Measurements from ENCODE around the gene CIDEC.

CIDEC gene

GRCh38 chr3:9914011-9914410 lies 34.0 kb upstream of the CIDEC start:
- peak overlapping the region; percentile 10 to 77 for H3K9ac ChIP-seq (ENCODE audit: low read depth in 1 of 2, low read length in 2 of 2)
- H3K27me3 ChIP-seq (ENCODE audit: control insufficient read depth in 2 of 2, insufficient read depth in 2 of 2, low read length in 2 of 2) = no peaks in the 10 kb centered on the region
- no peaks in the 10 kb centered on the region for H3K9me3 ChIP-seq (ENCODE audit: control insufficient read depth in 2 of 2, low read length in 2 of 2)
- H3K36me3 ChIP-seq (ENCODE audit: control insufficient read depth in 2 of 2, insufficient read depth in 2 of 2, low read length in 2 of 2) = peaks cover 13 to 17% of the 10 kb centered on the region in 2 donors
- H3K27ac ChIP-seq (ENCODE audit: low read depth in 2 of 2, low read length in 2 of 2) = no peak overlapping the region
- H3K4me1 ChIP-seq (ENCODE audit: control insufficient read depth in 2 of 2, insufficient read depth in 2 of 2, low read length in 2 of 2) = peaks cover 33 to 35% of the 10 kb centered on the region in 2 donors
- H3K4me3 ChIP-seq (ENCODE audit: low read length in 2 of 2) = no peak overlapping the region

- Histone ChIP-seq H3K36me3 (ENCODE audit: control insufficient read depth in 2 of 2, insufficient read depth in 2 of 2, low read length in 2 of 2) (peaks cover 16 to 21% of the 10 kb centered on the region in 2 donors), H3K9ac (ENCODE audit: low read depth in 1 of 2, low read length in 2 of 2) (peak overlapping the region in 1 of 2 donors; percentile 10), H3K4me1 (ENCODE audit: control insufficient read depth in 2 of 2, insufficient read depth in 2 of 2, low read length in 2 of 2) (peaks cover 33 to 35% of the 10 kb centered on the region in 2 donors), H3K4me3 (ENCODE audit: low read length in 2 of 2) (no peak overlapping the region), H3K27me3 (ENCODE audit: control insufficient read depth in 2 of 2, insufficient read depth in 2 of 2, low read length in 2 of 2) (no peaks in the 10 kb centered on the region), H3K9me3 (ENCODE audit: control insufficient read depth in 2 of 2, low read length in 2 of 2) (no peaks in the 10 kb centered on the region), H3K27ac (ENCODE audit: low read depth in 2 of 2, low read length in 2 of 2) (no peak overlapping the region)
Measured at GRCh38 chr3:9913601-9914000, 33.5 kb upstream of the CIDEC start.

GRCh38 chr3:9912294-9912935 lies 32.4 kb upstream of the CIDEC start:
- peaks cover 27 to 33% of the 10 kb centered on the region in 2 donors for H3K36me3 ChIP-seq (ENCODE audit: control insufficient read depth in 2 of 2, insufficient read depth in 2 of 2, low read length in 2 of 2)
- peaks cover 27 to 28% of the 10 kb centered on the region in 2 donors for H3K4me1 ChIP-seq (ENCODE audit: control insufficient read depth in 2 of 2, insufficient read depth in 2 of 2, low read length in 2 of 2)

GRCh38 chr3:9911863-9912262 lies 31.8 kb upstream of the CIDEC start:
- Histone ChIP-seq H3K9ac (ENCODE audit: low read depth in 1 of 2, low read length in 2 of 2) (no peak overlapping the region), H3K9me3 (ENCODE audit: control insufficient read depth in 2 of 2, low read length in 2 of 2) (no peaks in the 10 kb centered on the region), H3K27ac (ENCODE audit: low read depth in 2 of 2, low read length in 2 of 2) (no peak overlapping the region), H3K4me3 (ENCODE audit: low read length in 2 of 2) (no peak overlapping the region), H3K4me1 (ENCODE audit: control insufficient read depth in 2 of 2, insufficient read depth in 2 of 2, low read length in 2 of 2) (peaks cover 23 to 25% of the 10 kb centered on the region in 2 donors), H3K36me3 (ENCODE audit: control insufficient read depth in 2 of 2, insufficient read depth in 2 of 2, low read length in 2 of 2) (peaks cover 29 to 37% of the 10 kb centered on the region in 2 donors), H3K27me3 (ENCODE audit: control insufficient read depth in 2 of 2, insufficient read depth in 2 of 2, low read length in 2 of 2) (no peaks in the 10 kb centered on the region)

More at GRCh38 chr3:9912294-9912935, 32.4 kb upstream of the CIDEC start:
- Histone ChIP-seq H3K9me3 (ENCODE audit: control insufficient read depth in 2 of 2, low read length in 2 of 2) (no peaks in the 10 kb centered on the region), H3K27me3 (ENCODE audit: control insufficient read depth in 2 of 2, insufficient read depth in 2 of 2, low read length in 2 of 2) (no peaks in the 10 kb centered on the region), H3K27ac (ENCODE audit: low read depth in 2 of 2, low read length in 2 of 2) (no peak overlapping the region), H3K9ac (ENCODE audit: low read depth in 1 of 2, low read length in 2 of 2) (no peak overlapping the region), H3K4me3 (ENCODE audit: low read length in 2 of 2) (no peak overlapping the region)

- no peak overlapping the region for H3K27ac ChIP-seq (ENCODE audit: low read depth in 2 of 2, low read length in 2 of 2)
- peaks cover 2 to 9% of the 10 kb centered on the region in 2 donors for H3K4me1 ChIP-seq (ENCODE audit: control insufficient read depth in 2 of 2, insufficient read depth in 2 of 2, low read length in 2 of 2)
- H3K9ac ChIP-seq (ENCODE audit: low read depth in 1 of 2, low read length in 2 of 2) = no peak overlapping the region
- H3K9me3 ChIP-seq (ENCODE audit: control insufficient read depth in 2 of 2, low read length in 2 of 2) = no peaks in the 10 kb centered on the region
- no peak overlapping the region for H3K4me3 ChIP-seq (ENCODE audit: low read length in 2 of 2)
- H3K27me3 ChIP-seq (ENCODE audit: control insufficient read depth in 2 of 2, insufficient read depth in 2 of 2, low read length in 2 of 2) = no peaks in the 10 kb centered on the region
- H3K36me3 ChIP-seq (ENCODE audit: control insufficient read depth in 2 of 2, insufficient read depth in 2 of 2, low read length in 2 of 2) = peaks cover 36 to 44% of the 10 kb centered on the region in 2 donors
Measured at GRCh38 chr3:9909221-9910013, 29.4 kb upstream of the CIDEC start.

GRCh38 chr3:9908286-9908685 lies 28.2 kb upstream of the CIDEC start:
- Histone ChIP-seq H3K9ac (ENCODE audit: low read depth in 1 of 2, low read length in 2 of 2) (no peak overlapping the region), H3K4me3 (ENCODE audit: low read length in 2 of 2) (no peak overlapping the region), H3K27me3 (ENCODE audit: control insufficient read depth in 2 of 2, insufficient read depth in 2 of 2, low read length in 2 of 2) (no peaks in the 10 kb centered on the region), H3K9me3 (ENCODE audit: control insufficient read depth in 2 of 2, low read length in 2 of 2) (no peaks in the 10 kb centered on the region), H3K27ac (ENCODE audit: low read depth in 2 of 2, low read length in 2 of 2) (no peak overlapping the region), H3K4me1 (ENCODE audit: control insufficient read depth in 2 of 2, insufficient read depth in 2 of 2, low read length in 2 of 2) (peaks cover 4 to 8% of the 10 kb centered on the region in 2 donors), H3K36me3 (ENCODE audit: control insufficient read depth in 2 of 2, insufficient read depth in 2 of 2, low read length in 2 of 2) (peaks cover 36 to 44% of the 10 kb centered on the region in 2 donors)

GRCh38 chr3:9906480-9906879 lies 26.4 kb upstream of the CIDEC start:
- Histone ChIP-seq H3K27me3 (ENCODE audit: control insufficient read depth in 2 of 2, insufficient read depth in 2 of 2, low read length in 2 of 2) (no peaks in the 10 kb centered on the region), H3K27ac (ENCODE audit: low read depth in 2 of 2, low read length in 2 of 2) (no peak overlapping the region), H3K4me1 (ENCODE audit: control insufficient read depth in 2 of 2, insufficient read depth in 2 of 2, low read length in 2 of 2) (peaks cover 15 to 23% of the 10 kb centered on the region in 2 donors), H3K4me3 (ENCODE audit: low read length in 2 of 2) (no peak overlapping the region), H3K9ac (ENCODE audit: low read depth in 1 of 2, low read length in 2 of 2) (no peak overlapping the region), H3K9me3 (ENCODE audit: control insufficient read depth in 2 of 2, low read length in 2 of 2) (no peaks in the 10 kb centered on the region), H3K36me3 (ENCODE audit: control insufficient read depth in 2 of 2, insufficient read depth in 2 of 2, low read length in 2 of 2) (peaks cover 25 to 37% of the 10 kb centered on the region in 2 donors)

GRCh38 chr3:9903904-9904303 lies 23.9 kb upstream of the CIDEC start:
- peak overlapping the region; percentile 77 to 87 for H3K4me3 ChIP-seq (ENCODE audit: low read length in 2 of 2)
- H3K9ac ChIP-seq (ENCODE audit: low read depth in 1 of 2, low read length in 2 of 2) = peak overlapping the region; percentile 88 to 91
- peak overlapping the region in 1 of 2 donors; percentile 82 for H3K27ac ChIP-seq (ENCODE audit: low read depth in 2 of 2, low read length in 2 of 2)
- H3K36me3 ChIP-seq (ENCODE audit: control insufficient read depth in 2 of 2, insufficient read depth in 2 of 2, low read length in 2 of 2) = peaks cover 23 to 26% of the 10 kb centered on the region in 2 donors
- H3K4me1 ChIP-seq (ENCODE audit: control insufficient read depth in 2 of 2, insufficient read depth in 2 of 2, low read length in 2 of 2) = peaks cover 24 to 40% of the 10 kb centered on the region in 2 donors
- no peaks in the 10 kb centered on the region for H3K9me3 ChIP-seq (ENCODE audit: control insufficient read depth in 2 of 2, low read length in 2 of 2)
- H3K27me3 ChIP-seq (ENCODE audit: control insufficient read depth in 2 of 2, insufficient read depth in 2 of 2, low read length in 2 of 2) = no peaks in the 10 kb centered on the region

- H3K9ac ChIP-seq (ENCODE audit: low read depth in 1 of 2, low read length in 2 of 2) = peak overlapping the region; percentile 88 to 91
- peaks cover 16 to 20% of the 10 kb centered on the region in 2 donors for H3K36me3 ChIP-seq (ENCODE audit: control insufficient read depth in 2 of 2, insufficient read depth in 2 of 2, low read length in 2 of 2)
- H3K27ac ChIP-seq (ENCODE audit: low read depth in 2 of 2, low read length in 2 of 2) = peak overlapping the region; percentile 82 to 88
- no peaks in the 10 kb centered on the region for H3K9me3 ChIP-seq (ENCODE audit: control insufficient read depth in 2 of 2, low read length in 2 of 2)
- H3K27me3 ChIP-seq (ENCODE audit: control insufficient read depth in 2 of 2, insufficient read depth in 2 of 2, low read length in 2 of 2) = no peaks in the 10 kb centered on the region
- peak overlapping the region; percentile 77 to 87 for H3K4me3 ChIP-seq (ENCODE audit: low read length in 2 of 2)
- H3K4me1 ChIP-seq (ENCODE audit: control insufficient read depth in 2 of 2, insufficient read depth in 2 of 2, low read length in 2 of 2) = peaks cover 31 to 47% of the 10 kb centered on the region in 2 donors
Measured at GRCh38 chr3:9903238-9903624, 23.2 kb upstream of the CIDEC start.

All from mucosa of rectum (tissue), 2 donors.